Measurements from ENCODE around the gene CFHR5.
"Not testable (repeated sequence)": the region's sequence is repeated elsewhere in the genome, so short reads cannot be mapped to it uniquely, and the experiment has no call there.

CFHR5 gene

DNA sequence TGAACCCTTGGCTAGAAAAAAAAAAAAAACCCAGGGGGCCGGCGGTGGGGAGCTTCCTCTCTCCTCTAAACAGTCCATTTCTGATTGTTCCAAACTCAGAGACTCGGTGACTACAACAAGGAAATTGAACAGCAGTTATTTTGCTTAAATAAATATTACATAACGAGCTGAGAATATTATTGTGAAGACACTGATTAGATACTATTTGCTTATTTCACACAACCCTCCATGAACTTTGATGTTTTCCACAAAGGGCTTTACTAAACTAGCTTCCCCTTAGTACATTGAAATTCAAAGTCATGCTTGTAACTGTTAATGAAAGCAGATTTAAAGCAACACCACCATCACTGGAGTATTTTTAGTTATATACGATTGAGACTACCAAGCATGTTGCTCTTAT lies at the start of gene CFHR5:
CFHR5 (plus strand) TSS at position 279 of the 400 bp plus-strand sequence; CDS start at position 388, 109 bp downstream.
- DNase-seq (ENCODE audit: low read depth): no peak

DNA sequence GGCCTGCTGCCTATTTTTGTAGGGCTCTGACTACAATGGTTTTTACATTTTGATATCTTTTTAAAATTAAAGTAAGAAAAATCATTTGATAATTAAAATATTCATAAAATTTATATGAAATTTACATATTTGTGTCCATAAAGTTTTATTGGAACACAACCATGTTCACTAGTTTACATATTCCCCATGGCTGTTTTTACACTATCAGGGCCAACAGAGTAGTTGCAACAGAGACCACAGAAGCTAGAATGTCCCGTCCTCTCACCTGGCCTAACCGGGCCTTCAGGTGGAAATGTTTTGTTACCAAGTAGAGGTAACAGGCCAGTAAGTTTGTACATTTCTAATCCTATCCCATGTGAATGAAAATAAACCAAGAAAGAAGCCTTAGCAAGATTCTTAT lies 44.5 kb upstream of the CFHR5 start:
- not testable (repeated sequence) for DNase-seq (ENCODE audit: low read depth)

DNA sequence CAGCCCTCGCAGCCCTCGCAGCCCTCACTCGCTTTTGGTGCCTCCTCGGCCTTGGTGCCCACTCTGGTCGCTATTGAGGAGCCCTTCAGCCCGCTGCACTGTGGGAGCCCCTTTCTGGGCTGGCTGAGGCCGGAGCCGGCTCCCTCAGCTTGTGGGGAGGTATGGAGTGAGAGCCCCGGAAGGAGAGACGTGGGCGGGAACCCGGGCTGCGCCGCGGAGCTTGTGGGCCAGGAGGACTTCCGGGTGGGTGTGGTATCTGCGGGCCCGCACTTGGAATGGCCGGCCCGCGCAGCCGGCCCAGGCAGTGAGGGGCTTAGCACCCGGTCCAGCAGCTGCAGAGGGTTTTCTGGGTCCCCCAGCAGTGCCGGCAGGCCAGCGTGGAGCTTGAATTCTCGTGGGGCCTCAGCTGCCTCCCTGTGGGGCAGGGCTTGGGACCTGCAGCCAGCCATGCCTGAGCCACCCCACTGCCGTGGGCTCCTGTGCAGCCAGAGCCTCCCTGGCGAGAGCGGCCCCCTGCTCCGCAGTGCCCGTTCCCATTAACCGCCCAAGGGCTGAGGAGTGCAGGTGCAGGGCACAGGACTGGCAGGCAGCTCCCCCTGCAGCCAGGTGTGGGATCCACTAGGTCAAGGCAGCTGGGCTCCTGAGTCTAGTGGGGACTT lies 43.7 kb upstream of the CFHR5 start:
- DNase-seq (ENCODE audit: low read depth): no peak

DNA sequence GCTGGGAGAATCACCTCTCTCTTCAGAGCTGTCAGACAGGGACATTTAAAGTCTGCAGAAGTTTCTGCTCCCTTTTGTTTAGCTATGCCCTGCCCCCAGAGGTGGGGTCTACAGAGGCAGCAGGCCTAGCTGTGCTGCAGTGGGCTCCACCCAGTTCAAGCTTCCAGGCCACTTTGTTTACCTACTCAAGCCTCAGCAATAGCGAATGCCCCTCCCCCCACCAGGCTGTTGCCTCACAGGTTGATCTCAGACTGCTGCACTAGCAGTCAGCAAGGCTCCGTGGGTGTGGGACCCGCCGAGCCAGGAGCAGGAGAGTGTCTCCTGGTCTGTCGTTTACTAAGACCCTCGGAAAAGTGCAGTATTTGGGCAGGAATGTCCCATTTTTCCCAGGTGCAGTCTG lies 35.9 kb upstream of the CFHR5 start:
- not testable (repeated sequence) for DNase-seq (ENCODE audit: low read depth)

DNA sequence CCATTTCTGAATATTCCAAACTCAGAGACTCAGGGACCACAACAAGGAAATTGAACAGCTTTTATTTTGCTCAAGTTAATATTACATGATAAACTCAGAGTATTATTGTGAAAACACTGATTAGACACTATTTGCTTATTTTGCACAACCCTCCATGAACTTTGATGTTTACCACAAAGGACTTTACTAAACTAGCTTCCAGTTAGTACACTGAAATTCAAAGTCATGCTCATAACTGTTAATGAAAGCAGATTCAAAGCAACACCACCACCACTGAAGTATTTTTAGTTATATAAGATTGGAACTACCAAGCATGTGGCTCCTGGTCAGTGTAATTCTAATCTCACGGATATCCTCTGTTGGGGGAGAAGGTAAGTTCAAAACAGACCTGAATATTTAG lies 33.8 kb upstream of the CFHR5 start, which contains the start of gene CFHR2:
CFHR2 (plus strand) TSS at position 171 of the 400 bp plus-strand sequence; CDS start at position 314, 143 bp downstream.
- not testable (repeated sequence) for DNase-seq (ENCODE audit: low read depth)

DNA sequence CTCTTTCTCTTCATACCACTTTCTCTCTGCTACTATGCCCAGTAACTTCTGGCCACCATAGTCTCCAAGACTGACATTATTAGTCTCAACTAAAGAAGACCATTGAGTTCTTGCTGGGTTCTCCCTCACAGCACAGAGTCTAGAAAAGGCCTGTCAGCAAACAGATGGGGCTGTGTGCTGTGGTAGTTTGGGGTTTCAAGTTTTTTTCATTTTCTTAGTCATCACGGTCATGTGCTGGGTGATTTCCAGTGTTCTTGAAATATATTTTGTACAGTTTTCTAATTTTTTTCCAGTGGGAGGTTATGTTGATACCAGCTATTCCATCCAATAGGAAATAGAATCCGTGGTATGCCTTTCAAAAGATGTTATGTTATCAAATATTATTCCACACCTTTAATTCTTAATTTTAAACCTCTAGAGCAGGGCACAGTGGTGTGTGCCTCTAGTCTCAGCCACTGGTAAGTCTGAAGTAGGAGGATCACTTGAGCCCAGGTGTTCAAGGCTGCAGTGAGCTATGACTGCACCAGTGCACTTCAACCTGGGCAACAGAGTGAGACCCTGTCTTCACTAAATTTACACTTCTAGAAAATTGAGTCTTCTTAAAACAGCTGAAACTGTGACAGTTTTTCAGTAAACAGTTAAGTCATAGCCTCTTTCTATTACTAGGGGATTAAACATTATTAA lies 25.5 kb upstream of the CFHR5 start:
- no peak for DNase-seq (ENCODE audit: low read depth)

DNA sequence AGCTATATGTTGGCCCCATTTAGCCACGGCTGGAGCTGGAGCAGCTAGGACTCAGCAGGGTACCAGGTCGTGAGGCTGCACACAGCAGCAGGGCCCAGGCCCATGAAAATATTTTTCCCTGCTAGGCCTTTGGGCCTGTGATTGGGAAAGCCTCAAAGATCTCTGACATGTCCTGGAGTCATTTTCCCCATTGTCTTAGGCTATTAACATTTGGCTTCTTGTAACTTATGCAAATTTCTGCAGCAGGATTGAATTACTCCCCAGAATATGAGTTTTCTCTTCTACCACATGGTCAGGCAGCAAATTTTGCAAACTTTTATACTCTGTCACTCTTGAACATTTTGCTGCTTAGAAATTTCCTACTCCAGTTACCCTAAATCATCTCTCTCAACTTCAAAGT lies 22.6 kb upstream of the CFHR5 start:
- DNase-seq (ENCODE audit: low read depth): no peak

DNA sequence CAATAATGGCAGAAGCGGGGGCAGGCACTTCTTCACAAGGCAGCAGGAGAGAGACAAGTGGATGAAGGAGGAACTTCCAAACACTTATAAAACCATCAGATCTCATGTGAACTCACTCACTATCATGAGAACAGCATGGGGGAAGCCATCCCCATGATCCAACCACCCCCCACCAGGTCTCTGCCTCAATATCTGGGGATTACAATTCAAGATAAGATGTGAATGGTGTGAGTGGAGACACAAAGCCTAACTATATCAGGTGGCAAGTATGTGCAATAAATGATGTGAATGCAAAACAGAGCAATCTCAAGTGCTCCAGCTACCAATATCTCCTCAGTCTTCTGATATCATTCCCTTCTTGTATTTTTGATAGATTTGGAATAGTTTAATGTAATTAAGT lies 21.4 kb upstream of the CFHR5 start:
- DNase-seq (ENCODE audit: low read depth): no peak

DNA sequence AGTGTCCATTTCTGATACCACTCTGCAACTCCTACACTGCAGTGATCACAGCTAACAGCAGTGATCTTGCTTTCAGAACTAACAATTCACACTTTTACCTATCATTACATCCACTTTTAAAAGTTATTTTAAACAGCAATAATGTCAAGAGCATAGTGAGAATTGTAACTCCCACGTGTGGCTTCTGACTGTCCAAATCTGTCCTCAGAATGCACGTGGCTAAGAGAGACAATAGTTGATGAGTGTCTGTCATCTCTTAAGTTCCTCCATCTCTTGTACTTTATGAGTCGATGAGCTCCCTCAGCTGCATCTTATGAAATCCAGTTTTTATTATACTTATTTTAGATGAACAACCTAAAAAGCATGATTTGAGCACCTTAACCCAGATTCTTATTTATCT lies 16.5 kb upstream of the CFHR5 start:
- DNase-seq (ENCODE audit: low read depth): no peak

DNA sequence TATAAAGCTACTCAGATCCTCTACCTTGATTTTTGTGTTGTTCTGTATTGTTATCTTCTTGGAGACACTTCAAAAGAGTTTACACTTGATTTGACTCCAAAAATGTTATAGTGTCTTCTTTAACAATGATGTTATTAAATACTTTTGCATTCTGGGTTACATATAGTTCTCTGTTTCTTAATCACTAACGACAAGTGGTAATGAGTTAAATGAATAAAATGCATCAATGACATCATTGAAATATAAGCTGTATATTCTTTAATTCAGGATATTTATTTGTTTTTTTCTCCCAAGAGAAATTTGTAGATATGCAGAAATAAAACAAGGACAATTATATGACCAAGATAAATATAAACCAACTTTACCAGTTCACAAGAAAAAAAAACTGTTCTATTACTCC lies 7.2 kb upstream of the CFHR5 start:
- DNase-seq (ENCODE audit: low read depth): no peak

DNA sequence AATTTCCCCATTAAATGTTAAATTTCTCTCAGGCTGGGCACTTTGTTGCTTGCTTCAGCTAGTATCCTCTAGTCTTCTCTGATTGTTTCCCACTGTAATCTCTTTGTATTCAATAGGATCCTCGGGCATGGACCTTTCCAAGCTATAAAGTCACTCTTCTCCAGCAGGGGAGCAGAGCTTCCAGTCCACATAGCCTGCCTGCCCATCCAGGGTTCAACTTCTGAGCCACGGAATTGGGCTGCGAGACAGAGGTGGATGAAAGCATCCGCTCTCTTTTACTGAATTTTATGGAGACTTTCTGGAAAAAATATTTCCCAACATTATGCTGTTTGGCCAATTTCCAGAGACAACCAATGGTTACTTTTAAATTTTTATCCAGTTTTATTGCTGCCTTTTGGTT lies 1.1 kb upstream of the CFHR5 start:
- no peak for DNase-seq (ENCODE audit: low read depth)

DNA sequence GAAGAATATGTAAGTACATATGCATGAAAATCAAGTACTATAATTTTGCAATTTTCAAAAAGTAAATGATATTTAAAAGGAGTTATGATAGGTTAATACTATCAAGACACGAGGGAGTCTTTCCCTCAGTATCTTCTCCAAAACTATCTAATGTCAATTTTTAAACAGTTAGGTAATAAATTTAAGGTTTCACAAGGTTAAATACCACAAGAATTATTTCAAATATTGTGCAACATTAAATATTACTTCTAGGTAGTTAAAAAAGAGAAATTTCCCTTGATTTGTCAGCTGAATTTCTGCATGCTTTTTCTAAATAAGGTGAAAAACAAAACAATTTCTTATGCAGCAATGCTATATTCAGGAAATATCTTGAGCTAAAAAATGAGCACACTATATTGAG lies 3.5 kb downstream of the CFHR5 start:
- DNase-seq (ENCODE audit: low read depth): no peak

DNA sequence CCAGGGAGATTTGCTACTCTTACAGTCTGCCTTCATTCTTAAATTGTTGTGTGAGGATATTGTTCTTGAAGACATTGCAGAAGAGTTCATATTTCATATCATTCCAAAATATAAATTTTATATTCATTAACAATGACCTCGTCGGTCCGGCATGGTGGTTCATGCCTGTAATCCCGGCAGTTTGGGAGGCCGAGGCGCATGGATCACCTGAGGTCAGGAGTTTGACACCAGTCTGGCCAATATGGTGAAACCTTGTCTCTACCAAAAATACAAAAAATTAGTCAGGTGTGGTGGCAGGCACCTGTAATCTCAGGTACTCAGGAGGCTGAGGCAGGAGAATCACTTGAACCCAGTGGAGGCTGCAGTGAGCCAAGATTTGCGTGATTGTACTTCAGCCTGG lies 4.9 kb downstream of the CFHR5 start:
- not testable (repeated sequence) for DNase-seq (ENCODE audit: low read depth)

DNA sequence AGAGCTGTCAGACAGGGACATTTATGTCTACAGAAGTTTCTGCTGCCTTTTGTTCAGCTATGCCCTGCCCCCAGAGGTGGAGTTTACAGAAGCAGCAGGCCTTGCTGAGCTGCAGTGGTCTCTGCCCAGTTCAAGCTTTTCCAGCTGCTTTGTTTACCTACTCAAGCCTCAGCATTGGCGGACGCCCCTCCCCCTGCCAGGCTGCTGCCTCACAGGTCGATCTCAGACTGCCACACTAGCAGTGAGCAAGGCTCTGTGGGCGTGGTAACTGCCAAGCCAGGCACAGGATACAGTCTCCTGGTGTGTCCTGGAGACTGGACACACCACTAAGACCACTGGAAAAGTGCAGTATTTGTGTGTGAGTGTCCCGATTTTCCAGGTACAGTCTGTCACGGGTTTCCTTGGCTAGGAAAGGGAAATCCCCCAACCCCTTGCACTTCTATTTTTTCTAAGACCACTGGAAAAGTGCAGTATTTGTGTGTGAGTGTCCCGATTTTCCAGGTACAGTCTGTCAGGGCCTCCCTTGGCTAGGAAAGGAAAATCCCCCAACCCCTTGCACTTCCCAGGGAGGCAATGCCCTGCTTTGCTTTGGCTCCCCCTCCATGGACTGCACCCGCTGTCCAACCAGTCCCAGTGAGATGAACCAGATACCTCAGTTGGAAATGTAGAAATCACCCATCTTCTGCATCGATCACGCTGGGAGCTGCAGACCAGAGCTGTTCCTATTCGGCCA lies 14.7 kb downstream of the CFHR5 start:
- not testable (repeated sequence) for DNase-seq (ENCODE audit: low read depth)

DNA sequence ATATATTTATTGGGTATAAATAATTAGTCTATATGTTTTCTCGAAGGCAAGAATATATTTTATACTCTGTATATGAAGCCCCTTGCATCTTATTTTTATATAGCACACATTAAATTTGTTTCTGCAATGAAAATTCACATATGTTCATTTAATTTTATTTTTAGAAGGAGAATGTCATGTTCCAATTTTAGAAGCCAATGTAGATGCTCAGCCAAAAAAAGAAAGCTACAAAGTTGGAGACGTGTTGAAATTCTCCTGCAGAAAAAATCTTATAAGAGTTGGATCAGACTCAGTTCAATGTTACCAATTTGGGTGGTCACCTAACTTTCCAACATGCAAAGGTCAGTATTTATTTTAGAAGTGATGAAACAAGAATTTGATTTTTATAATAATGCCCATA lies 16.6 kb downstream of the CFHR5 start:
- no peak for DNase-seq (ENCODE audit: low read depth)

DNA sequence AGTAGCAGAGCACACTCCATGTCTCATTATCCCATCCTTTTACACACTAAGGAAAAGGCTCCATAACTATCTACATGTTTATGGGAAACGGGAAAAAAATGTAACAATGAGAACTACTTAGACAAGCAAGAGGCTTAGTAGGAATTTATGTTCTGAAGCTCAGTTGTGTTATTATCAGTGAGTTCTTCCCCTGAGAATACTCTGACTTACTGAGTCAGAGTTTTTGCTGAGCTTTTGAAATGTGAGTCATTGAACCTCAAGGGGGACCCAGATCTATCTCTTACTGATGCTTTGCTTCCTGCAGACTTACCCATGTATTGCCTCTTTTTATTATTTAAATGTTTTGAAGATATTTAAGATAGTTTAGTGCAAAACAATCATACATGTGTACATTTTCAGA lies 20.1 kb downstream of the CFHR5 start:
- DNase-seq (ENCODE audit: low read depth): no peak

DNA sequence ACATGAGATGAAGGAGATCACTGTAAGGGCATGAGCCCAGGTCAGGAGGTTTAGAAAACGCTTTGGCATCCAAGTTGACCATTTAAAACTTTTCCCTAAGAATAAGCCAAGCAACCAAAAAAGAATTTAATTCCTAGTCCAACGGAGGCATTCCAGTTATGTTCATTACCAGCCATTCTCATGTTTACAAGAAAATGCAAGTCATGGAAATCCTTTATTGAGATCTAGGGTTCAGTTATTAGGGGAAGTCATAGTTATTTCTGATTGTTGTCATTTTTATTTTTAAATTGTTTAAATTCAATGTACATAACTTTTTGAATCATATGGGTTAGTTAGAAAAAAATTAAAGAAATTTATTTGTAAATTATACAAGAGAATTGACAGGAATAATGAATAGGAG lies 24.5 kb downstream of the CFHR5 start:
- DNase-seq (ENCODE audit: low read depth): no peak

DNA sequence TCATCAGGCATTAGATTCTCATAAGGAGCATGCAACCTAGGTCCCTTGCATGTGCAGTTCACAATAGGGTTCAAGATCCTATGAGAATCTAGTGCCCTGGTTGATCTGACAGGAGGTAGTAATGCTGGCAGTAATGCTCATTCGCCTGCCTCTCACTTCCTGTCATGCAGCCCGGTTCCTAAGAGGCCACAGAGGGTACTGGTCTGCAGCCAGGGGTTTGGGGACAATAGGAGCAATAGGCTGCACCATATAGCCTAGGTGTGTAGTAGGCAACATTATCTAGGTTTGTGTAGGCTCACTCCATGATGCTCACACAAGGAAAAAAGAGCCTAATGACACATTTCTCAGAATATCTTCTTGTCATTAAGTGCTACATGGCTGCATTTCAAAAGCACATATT lies 25.8 kb downstream of the CFHR5 start:
- no peak for DNase-seq (ENCODE audit: low read depth)

DNA sequence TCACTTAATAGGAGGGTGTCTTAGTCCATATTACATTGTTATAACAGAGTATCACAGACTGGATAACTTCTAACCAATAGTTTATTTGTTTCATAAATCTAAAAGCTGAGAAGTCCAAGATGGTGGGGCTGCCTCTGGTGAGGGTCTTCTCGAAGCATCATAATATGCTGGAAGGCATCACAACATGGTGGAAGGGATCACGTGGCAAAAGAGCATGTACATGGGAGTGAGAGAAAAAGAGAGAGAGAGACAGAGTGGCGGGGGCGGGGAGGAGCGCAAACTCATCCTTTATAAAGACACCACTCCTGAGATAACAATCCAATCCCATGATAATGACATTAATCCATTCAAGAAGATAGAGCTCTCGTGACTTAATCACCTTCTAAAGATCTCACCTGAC lies 31.5 kb downstream of the CFHR5 start:
- no peak for DNase-seq (ENCODE audit: low read depth)

DNA sequence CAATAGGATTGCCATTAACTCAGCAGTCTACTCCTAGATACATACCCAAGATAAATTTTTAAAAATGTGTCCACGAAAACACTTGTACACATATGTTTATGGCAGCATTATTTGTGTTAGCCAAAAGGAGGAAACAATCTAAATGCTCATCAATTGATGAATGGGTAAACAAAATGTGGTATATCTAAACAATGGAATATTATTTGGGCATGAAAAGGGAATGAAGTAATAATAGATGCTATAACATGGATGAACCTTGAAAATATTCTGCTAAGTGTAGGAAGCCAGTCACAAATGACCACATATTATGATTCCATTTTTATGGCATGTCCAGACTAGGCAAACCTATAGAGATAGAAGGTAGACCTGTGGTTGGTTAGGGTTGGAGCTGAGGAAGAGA lies 34.3 kb downstream of the CFHR5 start:
- no peak for DNase-seq (ENCODE audit: low read depth)

DNA sequence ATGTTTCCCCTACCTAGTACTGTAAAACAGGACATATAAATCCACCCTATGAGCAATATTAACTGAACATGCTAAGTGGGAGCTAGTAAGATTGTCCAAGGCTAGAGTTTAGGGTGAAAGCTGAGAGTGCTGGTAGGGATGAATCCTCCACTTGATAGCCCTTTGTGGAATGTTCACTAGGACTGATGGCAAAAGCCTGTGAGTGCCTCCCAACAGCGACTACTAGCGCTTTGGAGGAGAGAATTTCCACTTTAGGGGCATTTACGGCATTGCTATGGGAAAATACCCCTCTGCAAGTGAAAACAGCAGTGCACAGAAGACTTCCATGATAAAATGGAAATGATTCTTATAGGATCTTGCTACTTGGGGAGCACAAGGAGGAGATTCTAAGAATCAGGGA lies 35.9 kb downstream of the CFHR5 start:
- DNase-seq (ENCODE audit: low read depth): no peak

DNA sequence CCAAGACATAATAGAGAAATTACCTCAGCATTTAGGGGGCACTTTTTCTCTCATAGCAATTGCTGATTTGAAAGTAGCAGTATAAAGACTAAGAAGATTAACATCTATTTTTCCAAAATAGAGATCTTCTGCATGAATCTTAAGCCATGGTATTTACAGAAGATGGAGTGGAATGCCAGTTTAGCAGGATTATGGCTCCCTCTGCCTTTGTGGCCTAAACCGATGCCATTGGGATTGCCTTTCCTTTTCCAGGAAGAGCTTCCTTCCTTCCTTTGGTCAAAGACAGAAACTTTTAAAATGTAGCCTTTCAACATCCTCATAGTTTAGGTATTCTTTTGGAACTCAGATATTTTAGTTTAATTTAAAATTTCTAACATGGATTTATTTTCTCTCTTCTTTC lies 39.4 kb downstream of the CFHR5 start:
- DNase-seq (ENCODE audit: low read depth): no peak

DNA sequence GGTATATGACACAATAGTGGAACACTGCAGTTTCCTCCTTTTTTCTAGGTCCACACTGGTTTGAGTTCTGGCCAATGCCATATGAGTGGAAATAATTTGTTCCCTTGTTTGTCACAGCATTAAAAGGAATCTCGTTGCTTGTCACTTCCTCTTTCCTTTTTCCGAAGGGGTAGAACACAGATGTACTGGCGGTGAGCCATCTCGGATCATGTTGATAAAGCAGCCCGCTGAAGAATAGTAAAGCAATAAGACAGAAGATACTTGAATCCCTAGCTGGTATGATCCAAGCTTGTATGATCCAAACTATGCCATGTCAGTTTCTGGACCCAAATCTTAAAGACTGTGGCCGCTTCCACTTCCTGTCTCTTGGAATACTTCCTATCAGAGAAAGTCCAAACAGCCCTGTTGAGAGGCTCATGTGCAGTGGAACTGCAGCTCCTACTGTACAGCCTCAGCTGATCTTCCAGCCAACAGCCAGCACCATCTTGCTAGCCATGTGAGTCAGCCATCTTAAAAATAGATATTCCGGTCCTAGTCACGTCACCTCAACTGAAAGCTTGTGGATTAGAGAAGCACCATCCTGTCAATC lies 40.3 kb downstream of the CFHR5 start:
- DNase-seq (ENCODE audit: low read depth): no peak
